Neural progenitor cell (in vitro differentiated cells): ENCODE data around the gene RASSF4. TPM values are rescaled to one million over a fixed set of nuclear protein-coding genes. Genes with fewer than 3 reads are reported as not detected.

ENCODE experiments used
- DNase-seq: peaks from one replicate; pipeline ENCODE4 v3.0.0-alpha.2; 2016; ENCODE audit warnings: low spot score
- H2AFZ ChIP-seq: fragments of 200-600 bp; sonication (generic); replicated peaks from 2 replicates; pipeline ENCODE4 v1.6.1; 2016; ENCODE audit warnings: antibody characterized with exemption
- H3F3A ChIP-seq: fragments of 200-600 bp; sonication (generic); 2 replicates; pipeline ENCODE4 v1.6.1; 2016; ENCODE audit warnings: antibody characterized with exemption, low read depth
- H3K27ac ChIP-seq: fragments of 200-600 bp; sonication (generic); 2 replicates; pipeline ENCODE4 v1.5.1; 2016; ENCODE audit warnings: mild to moderate bottlenecking
- H3K27me3 ChIP-seq: fragments of 200-600 bp; sonication (generic); 2 replicates; pipeline ENCODE4 v1.6.1; 2016; ENCODE audit warnings: mild to moderate bottlenecking, moderate library complexity
- H3K36me3 ChIP-seq: fragments of 200-600 bp; sonication (generic); 2 replicates; pipeline ENCODE4 v1.5.1; 2016
- H3K4me1 ChIP-seq: fragments of 200-600 bp; sonication (generic); 2 replicates; pipeline ENCODE4 v1.6.1; 2016; ENCODE audit warnings: mixed run types
- H3K4me2 ChIP-seq: fragments of 200-600 bp; sonication (generic); 2 replicates; pipeline ENCODE4 v1.6.1; 2016
- H3K4me3 ChIP-seq: fragments of 200-600 bp; sonication (generic); 2 replicates; pipeline ENCODE4 v1.5.1; 2016
- H3K79me2 ChIP-seq: fragments of 200-600 bp; sonication (generic); 2 replicates; pipeline ENCODE4 v1.6.1; 2016; ENCODE audit warnings: low read depth
- H3K9ac ChIP-seq: fragments of 200-600 bp; sonication (generic); 2 replicates; pipeline ENCODE4 v1.6.1; 2016
- H3K9me3 ChIP-seq: fragments of 200-600 bp; sonication (generic); 2 replicates; pipeline ENCODE4 v1.5.1; 2016; ENCODE audit warnings: low read depth
- H4K20me1 ChIP-seq: fragments of 200-600 bp; sonication (generic); 2 replicates; pipeline ENCODE4 v1.6.1; 2016; ENCODE audit warnings: low read depth
- H3K27ac Mint-ChIP-seq: 3 replicates; pipeline ENCODE4 v1.8.0; 2021; ENCODE audit warnings: mixed read lengths
- H3K27me3 Mint-ChIP-seq: 2 replicates; pipeline ENCODE4 v1.8.0; 2022; ENCODE audit warnings: low read depth, mild to moderate bottlenecking, inconsistent platforms, moderate library complexity, mixed read lengths; ENCODE audit not compliant: insufficient read depth
- H3K36me3 Mint-ChIP-seq: 3 replicates; pipeline ENCODE4 v1.8.0; 2021; ENCODE audit warnings: mixed read lengths
- H3K4me1 Mint-ChIP-seq: 3 replicates; pipeline ENCODE4 v1.8.0; 2021; ENCODE audit warnings: mixed read lengths
- H3K4me3 Mint-ChIP-seq: 3 replicates; pipeline ENCODE4 v1.8.0; 2021; ENCODE audit warnings: mild to moderate bottlenecking, moderate library complexity, mixed read lengths
- H3K9me3 Mint-ChIP-seq: 3 replicates; pipeline ENCODE4 v1.8.0; 2020; ENCODE audit warnings: mixed read lengths
- EZH2 ChIP-seq: fragments of 200-600 bp; sonication (generic); IDR thresholded peaks from 2 replicates; pipeline ENCODE4 v1.6.1; 2017; ENCODE audit warnings: antibody characterized with exemption, mild to moderate bottlenecking, moderate library complexity
- EZH2phosphoT487 ChIP-seq: fragments of 200-600 bp; sonication (generic); IDR thresholded peaks from 2 replicates; pipeline ENCODE4 v1.6.1; 2017; ENCODE audit warnings: antibody characterized with exemption
- total RNA-seq: library from RNA; depleted of rRNA; stranded (reverse); fragments of >200 nt; gene quantifications from 2 replicates; pipeline ENCODE4 v1.2.3, GENCODE V29; 2015; ENCODE audit warnings: low replicate concordance
- TF ChIP-seq, protein P1 (sequence below): fragments of 200-600 bp; sonication (generic); IDR thresholded peaks from 2 replicates; pipeline ENCODE4 v1.5.1; 2017; ENCODE audit warnings: antibody characterized with exemption, mild to moderate bottlenecking

RASSF4 gene
- total RNA-seq, 1 donor from 2014 or later = 3.1 TPM

DNA sequence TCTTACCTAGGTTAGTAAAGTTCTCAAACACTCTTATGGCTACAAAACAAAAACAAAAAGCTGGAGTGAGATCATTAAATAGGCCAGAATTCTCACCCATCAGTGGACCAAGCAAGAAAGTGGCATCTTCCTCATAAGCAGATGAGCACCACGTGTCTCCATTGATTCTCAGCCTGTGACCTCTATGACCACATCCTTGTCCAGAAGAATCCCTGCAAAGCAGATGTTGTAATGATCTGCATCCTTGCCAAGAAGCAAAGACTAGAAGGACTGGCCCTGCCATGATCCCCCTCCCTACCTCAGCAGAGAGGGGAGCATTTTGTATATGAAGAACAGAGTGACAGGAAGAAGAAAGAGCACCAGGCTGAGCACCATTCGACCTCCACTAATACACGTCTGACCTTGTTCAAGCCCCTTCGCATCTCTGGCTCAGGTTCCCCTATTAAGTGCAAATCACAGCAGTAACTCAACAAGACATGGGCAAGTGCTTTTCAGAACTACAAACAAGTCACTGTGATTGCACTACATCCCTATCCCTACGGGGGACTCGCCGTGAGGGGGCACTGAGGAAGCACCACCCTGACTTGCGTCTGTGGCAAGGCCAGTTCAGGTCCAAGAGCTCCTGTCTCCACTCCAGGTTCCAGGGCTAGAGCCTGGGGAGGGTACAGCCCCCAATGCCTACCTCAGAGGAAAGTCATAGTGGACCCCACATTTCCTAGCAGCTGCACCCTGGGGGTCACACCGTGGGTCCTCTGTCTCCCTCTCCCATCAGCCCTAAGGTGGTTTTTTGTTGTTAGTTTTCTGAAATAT, 22.2 kb upstream of the RASSF4 start:
- Histone ChIP-seq H3K4me2 (no peak overlapping the region), H3K9me3 (no peaks in the 10 kb centered on the region), H4K20me1 (no peaks in the 10 kb centered on the region), H3K9ac (no peak overlapping the region), H3K27me3 (no peaks in the 10 kb centered on the region), H3K4me3 (no peak overlapping the region), H3F3A (no peaks in the 10 kb centered on the region), H2AFZ (no peak overlapping the region), H3K4me1 (no peaks in the 10 kb centered on the region), H3K79me2 (no peaks in the 10 kb centered on the region), H3K36me3 (no peaks in the 10 kb centered on the region), H3K27ac (no peak overlapping the region)
- no peak overlapping the region for H3K27ac Mint-ChIP-seq
- H3K4me3 Mint-ChIP-seq = no peak overlapping the region
- H3K9me3 Mint-ChIP-seq = peaks cover 3% of the 10 kb centered on the region
- H3K36me3 Mint-ChIP-seq = no peaks in the 10 kb centered on the region
- TF ChIP-seq EZH2 = no peak
- TF ChIP-seq, protein P1, sequence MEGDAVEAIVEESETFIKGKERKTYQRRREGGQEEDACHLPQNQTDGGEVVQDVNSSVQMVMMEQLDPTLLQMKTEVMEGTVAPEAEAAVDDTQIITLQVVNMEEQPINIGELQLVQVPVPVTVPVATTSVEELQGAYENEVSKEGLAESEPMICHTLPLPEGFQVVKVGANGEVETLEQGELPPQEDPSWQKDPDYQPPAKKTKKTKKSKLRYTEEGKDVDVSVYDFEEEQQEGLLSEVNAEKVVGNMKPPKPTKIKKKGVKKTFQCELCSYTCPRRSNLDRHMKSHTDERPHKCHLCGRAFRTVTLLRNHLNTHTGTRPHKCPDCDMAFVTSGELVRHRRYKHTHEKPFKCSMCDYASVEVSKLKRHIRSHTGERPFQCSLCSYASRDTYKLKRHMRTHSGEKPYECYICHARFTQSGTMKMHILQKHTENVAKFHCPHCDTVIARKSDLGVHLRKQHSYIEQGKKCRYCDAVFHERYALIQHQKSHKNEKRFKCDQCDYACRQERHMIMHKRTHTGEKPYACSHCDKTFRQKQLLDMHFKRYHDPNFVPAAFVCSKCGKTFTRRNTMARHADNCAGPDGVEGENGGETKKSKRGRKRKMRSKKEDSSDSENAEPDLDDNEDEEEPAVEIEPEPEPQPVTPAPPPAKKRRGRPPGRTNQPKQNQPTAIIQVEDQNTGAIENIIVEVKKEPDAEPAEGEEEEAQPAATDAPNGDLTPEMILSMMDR = no peak
- H3K27me3 Mint-ChIP-seq = no peaks in the 10 kb centered on the region
- H3K4me1 Mint-ChIP-seq = no peaks in the 10 kb centered on the region
- DNase-seq = no peak

DNA sequence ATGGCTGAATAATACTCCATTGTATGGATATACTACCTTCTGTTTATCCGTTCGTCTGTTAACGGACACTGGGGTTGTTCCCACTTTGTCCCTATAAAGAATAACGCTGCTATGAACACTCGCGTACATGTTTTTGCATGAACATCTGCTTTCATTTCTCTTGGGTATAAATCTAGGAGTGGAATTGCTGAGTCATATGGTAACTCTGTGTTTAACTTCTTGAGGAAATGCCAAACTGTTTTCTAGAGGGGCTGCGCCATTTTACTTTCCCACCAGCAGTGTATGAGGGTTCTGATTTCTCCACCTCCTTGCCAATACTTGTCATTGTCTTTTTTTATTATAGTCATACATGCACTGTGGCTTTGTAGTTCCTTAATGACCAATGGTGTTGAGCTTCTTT, 20.6 kb upstream of the RASSF4 start:
- H3K79me2 ChIP-seq = no peaks in the 10 kb centered on the region
- TF ChIP-seq EZH2phosphoT487 (no peak), EZH2 (no peak)
- no peaks in the 10 kb centered on the region for H3K4me1 Mint-ChIP-seq
- H3K27ac Mint-ChIP-seq = no peak overlapping the region
- H3K36me3 Mint-ChIP-seq = no peaks in the 10 kb centered on the region
- no peak overlapping the region for H3K27ac ChIP-seq
- no peak overlapping the region for H3K9ac ChIP-seq
- H3K36me3 ChIP-seq = no peaks in the 10 kb centered on the region
- DNase-seq = no peak
- no peak overlapping the region for H3K4me3 ChIP-seq
- no peak overlapping the region for H3K4me3 Mint-ChIP-seq
- H3K4me1 ChIP-seq = no peaks in the 10 kb centered on the region
- no peaks in the 10 kb centered on the region for H3K27me3 Mint-ChIP-seq
- no peaks in the 10 kb centered on the region for H3K27me3 ChIP-seq
- H3K9me3 ChIP-seq = no peaks in the 10 kb centered on the region
- H3F3A ChIP-seq = no peaks in the 10 kb centered on the region
- H3K4me2 ChIP-seq = no peak overlapping the region
- H4K20me1 ChIP-seq = no peaks in the 10 kb centered on the region
- H2AFZ ChIP-seq = no peak overlapping the region
- peaks cover 3% of the 10 kb centered on the region for H3K9me3 Mint-ChIP-seq

DNA sequence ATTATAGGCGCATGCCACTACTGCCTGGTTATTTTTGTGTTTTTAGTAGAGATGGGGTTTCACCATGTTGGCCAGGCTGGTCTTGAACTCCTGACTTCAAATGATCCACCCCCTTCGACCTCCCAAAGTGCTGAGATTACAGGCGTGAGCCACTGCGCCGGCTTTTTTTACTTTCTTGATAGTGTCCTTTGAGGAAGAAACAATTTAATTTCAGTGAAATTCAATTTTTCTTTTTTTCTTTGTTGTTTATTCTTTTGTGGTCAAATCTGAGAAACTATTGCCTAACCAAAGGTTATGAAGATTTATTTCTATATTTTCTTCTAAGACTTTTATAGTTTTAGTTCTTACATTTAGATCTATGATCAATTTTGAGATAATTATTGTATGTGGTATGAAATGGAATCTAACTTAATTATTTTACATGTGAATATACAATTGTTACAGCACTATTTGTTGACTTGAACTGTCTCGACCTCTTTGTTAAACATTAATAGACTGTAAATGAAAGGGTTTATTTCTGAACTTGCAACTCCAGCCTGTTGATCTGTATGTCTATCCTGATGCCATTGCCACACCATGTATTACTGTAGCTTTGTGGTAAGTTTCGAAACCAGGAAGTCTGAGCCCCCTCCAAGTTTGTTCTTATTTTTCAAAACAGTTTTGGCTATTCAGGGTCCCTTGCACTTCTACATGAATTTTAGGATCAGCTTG, 19.8 kb upstream of the RASSF4 start:
- no peak overlapping the region for H3K27ac ChIP-seq
- no peak overlapping the region for H3K9ac ChIP-seq
- H3K27me3 ChIP-seq = no peaks in the 10 kb centered on the region
- no peaks in the 10 kb centered on the region for H3F3A ChIP-seq
- no peaks in the 10 kb centered on the region for H3K4me1 ChIP-seq
- H3K4me2 ChIP-seq = no peak overlapping the region
- no peaks in the 10 kb centered on the region for H3K36me3 Mint-ChIP-seq
- no peaks in the 10 kb centered on the region for H4K20me1 ChIP-seq
- TF ChIP-seq EZH2phosphoT487 = no peak
- TF ChIP-seq, protein P1 = no peak
- TF ChIP-seq EZH2 = no peak
- peaks cover 7% of the 10 kb centered on the region for H3K9me3 Mint-ChIP-seq
- no peak overlapping the region for H3K27ac Mint-ChIP-seq
- no peaks in the 10 kb centered on the region for H3K36me3 ChIP-seq
- H3K27me3 Mint-ChIP-seq = no peaks in the 10 kb centered on the region
- no peak overlapping the region for H3K4me3 Mint-ChIP-seq
- no peaks in the 10 kb centered on the region for H3K79me2 ChIP-seq
- no peak for DNase-seq
- H2AFZ ChIP-seq = no peak overlapping the region
- peaks cover 8% of the 10 kb centered on the region for H3K9me3 ChIP-seq
- no peak overlapping the region for H3K4me3 ChIP-seq
- no peaks in the 10 kb centered on the region for H3K4me1 Mint-ChIP-seq

DNA sequence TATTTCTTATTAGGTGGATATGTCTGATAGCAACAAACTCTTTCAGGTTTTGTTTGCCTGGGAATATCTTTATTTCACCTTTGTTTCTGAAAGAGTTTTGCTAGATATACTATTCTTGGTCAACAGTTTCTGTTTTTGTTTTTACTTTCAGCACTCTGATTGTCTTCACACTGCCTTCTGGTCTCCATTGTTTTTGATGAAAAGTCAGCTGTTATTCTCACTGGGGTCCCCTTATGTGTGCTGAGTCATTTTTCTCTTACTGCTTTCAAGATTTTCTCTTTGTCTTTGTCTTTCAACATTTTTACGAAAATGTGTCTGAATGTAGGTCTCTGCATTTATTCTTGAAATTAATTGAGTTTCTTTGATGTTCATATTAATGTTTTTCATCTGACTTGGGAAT, 15.2 kb upstream of the RASSF4 start:
- no peak overlapping the region for H2AFZ ChIP-seq
- Mint-ChIP-seq H3K27ac (no peak overlapping the region), H3K4me3 (no peak overlapping the region), H3K4me1 (no peaks in the 10 kb centered on the region), H3K27me3 (peaks cover 3% of the 10 kb centered on the region), H3K9me3 (peaks cover 10% of the 10 kb centered on the region), H3K36me3 (no peaks in the 10 kb centered on the region)
- H3F3A ChIP-seq = no peaks in the 10 kb centered on the region
- H3K4me1 ChIP-seq = no peaks in the 10 kb centered on the region
- peaks cover 8% of the 10 kb centered on the region for H3K9me3 ChIP-seq
- H4K20me1 ChIP-seq = no peaks in the 10 kb centered on the region
- no peak overlapping the region for H3K27ac ChIP-seq
- no peak overlapping the region for H3K4me2 ChIP-seq
- no peak overlapping the region for H3K4me3 ChIP-seq
- no peaks in the 10 kb centered on the region for H3K36me3 ChIP-seq
- DNase-seq = no peak
- H3K79me2 ChIP-seq = no peaks in the 10 kb centered on the region
- no peak overlapping the region for H3K9ac ChIP-seq
- no peaks in the 10 kb centered on the region for H3K27me3 ChIP-seq
- TF ChIP-seq EZH2 (no peak), EZH2phosphoT487 (no peak)
- TF ChIP-seq, protein P1 = no peak
